Measurements from ENCODE around the gene SALL3. TPM values are rescaled to one million over a fixed set of nuclear protein-coding genes. Genes with fewer than 3 reads are reported as not detected.

The SALL3 gene
- total and polyA plus RNA-seq, 2 of the 8 experiments (the other 6 are each of a cell fraction or from before 2014, with no cell fraction given) = 10.5 to 46.4 TPM

- H2BK15ac ChIP-seq (ENCODE audit: low read length) = no peak overlapping the region
- peaks cover 7 to 58% (median 38%) of the 10 kb centered on the region in 4 experiments; a peak in 7 of 8 replicates for H3K36me3 ChIP-seq (ENCODE audit: control insufficient read depth in 2 of 4, insufficient read depth in 4 of 4, low read length in 3 of 4)
- no peak overlapping the region for H2AK5ac ChIP-seq (ENCODE audit: low read depth, low read length)
- no peak overlapping the region for H2BK12ac ChIP-seq (ENCODE audit: low read depth, low read length)
- no peak overlapping the region for H3K4me3 ChIP-seq (ENCODE audit: extremely low read depth in 1 of 4, insufficient read depth in 2 of 4, low read depth in 3 of 4, low read length in 4 of 4)
- H3K56ac ChIP-seq (replicated peaks; ENCODE audit: insufficient read length, low read depth, low read length) = no peak overlapping the region
- H3K23me2 ChIP-seq (ENCODE audit: low read depth, low read length) = no peaks in the 10 kb centered on the region
- no peak overlapping the region for H3K9ac ChIP-seq (replicated peaks in 1 of 4; ENCODE audit: extremely low read depth in 1 of 4, low read depth in 3 of 4, low read length in 3 of 4)
- POLR2A ChIA-PET (ENCODE audit: partially characterized antibody) = interaction anchor here (1.4 kb wide), 1 partner anchor 12 kb away, joined by 5 read pairs; no protein-coding TSS in a partner anchor
- H3K18ac ChIP-seq (ENCODE audit: extremely low read depth, low read length) = no peak overlapping the region
- no peak overlapping the region for H3K14ac ChIP-seq (ENCODE audit: insufficient read length)
- peaks cover 12% of the 10 kb centered on the region for H3K79me1 ChIP-seq (ENCODE audit: low read depth, low read length)
- CTCF ChIA-PET (ENCODE audit: partially characterized antibody) = no interaction called here
- H4K20me1 ChIP-seq (replicated peaks in 1 of 2; ENCODE audit: control insufficient read depth in 1 of 2, insufficient read depth in 2 of 2, low read length in 2 of 2) = peaks cover 14 to 33% of the 10 kb centered on the region in 2 experiments
- no peak overlapping the region for H2BK120ac ChIP-seq (replicated peaks; ENCODE audit: low read depth, low read length)
- no peak overlapping the region for H3K23ac ChIP-seq (ENCODE audit: insufficient read length)
- no peak overlapping the region for H3K4me2 ChIP-seq (ENCODE audit: insufficient read depth in 1 of 2, low read depth in 2 of 2, low read length in 2 of 2)
- H4K5ac ChIP-seq (ENCODE audit: insufficient read length, low read depth, low read length) = no peak overlapping the region
- no peak overlapping the region for H2BK20ac ChIP-seq (ENCODE audit: low read length)
- FAIRE-seq = no peak
- no peak overlapping the region for H2AFZ ChIP-seq (ENCODE audit: low read length)
- H3K4ac ChIP-seq (replicated peaks; ENCODE audit: insufficient read length, low read depth, low read length) = no peak overlapping the region
- no peak overlapping the region for H4K91ac ChIP-seq (replicated peaks; ENCODE audit: insufficient read length, low read length)
- H3K27ac ChIP-seq (ENCODE audit: low read depth, low read length) = no peak overlapping the region
- no peaks in the 10 kb centered on the region for H3K27me3 ChIP-seq (replicated peaks in 1 of 4; ENCODE audit: control insufficient read depth in 3 of 4, extremely low read depth in 1 of 4, insufficient read depth in 3 of 4, low read length in 3 of 4)
- peaks cover 0 to 79% of the 10 kb centered on the region in 2 experiments; a peak in 3 of 4 replicates for H3K79me2 ChIP-seq (ENCODE audit: control insufficient read depth in 1 of 2, insufficient read depth in 2 of 2, low read length in 2 of 2)
- no peak overlapping the region for H2BK5ac ChIP-seq (ENCODE audit: low read depth, low read length)
- H4K8ac ChIP-seq (ENCODE audit: extremely low read depth, insufficient read depth, low read length) = no peak overlapping the region; the same call in 1 of the 2 replicates
- WGBS, 2 experiments (ENCODE audit: extremely low coverage in 1 of 2, insufficient coverage in 1 of 2, insufficient read length in 1 of 2, insufficient replicate concordance in 2 of 2, low coverage in 1 of 2, low lambda C conversion rate in 2 of 2, missing lambda C conversion rate in 1 of 2) = 98% methylated on average over 75 of the region's 90 CpGs; no CpG with 5 or more reads in 1 of the 2 experiments
- H3K9me3 ChIP-seq (ENCODE audit: insufficient read depth in 2 of 2, low read depth in 1 of 2, low read length in 1 of 2) = no peaks in the 10 kb centered on the region; a peak in 1 of 4 replicates
- peaks cover 0 to 12% (median 8%) of the 10 kb centered on the region in 4 experiments; a peak in 3 of 7 replicates for H3K4me1 ChIP-seq (replicated peaks in 1 of 4; ENCODE audit: control insufficient read depth in 3 of 4, insufficient read depth in 4 of 4, low read length in 3 of 4)
- DNase-seq (ENCODE audit: low read depth in 1 of 2, low spot score in 2 of 2) = peak in 1 of 2 experiments; percentile 42
- no peak for TF ChIP-seq CHD1 (IDR thresholded peaks at IDR 0.05; ENCODE audit: low read depth, low read length)
Observed at GRCh38 chr18:78993014-78993926, 13.7 kb downstream of the SALL3 start.

Data from H1 (cell line).